Measurements from ENCODE around the gene PID1.

- TF ChIP-seq CTCF (IDR thresholded peaks at IDR 0.05) = no peak
- no peak for TF ChIP-seq POLR2A (IDR thresholded peaks at IDR 0.05)
These were observed 89.4 kb downstream of the PID1 start for GRCh38 chr2:229181641-229182040.
